ENCODE results near the gene DNAJC18.

DNA sequence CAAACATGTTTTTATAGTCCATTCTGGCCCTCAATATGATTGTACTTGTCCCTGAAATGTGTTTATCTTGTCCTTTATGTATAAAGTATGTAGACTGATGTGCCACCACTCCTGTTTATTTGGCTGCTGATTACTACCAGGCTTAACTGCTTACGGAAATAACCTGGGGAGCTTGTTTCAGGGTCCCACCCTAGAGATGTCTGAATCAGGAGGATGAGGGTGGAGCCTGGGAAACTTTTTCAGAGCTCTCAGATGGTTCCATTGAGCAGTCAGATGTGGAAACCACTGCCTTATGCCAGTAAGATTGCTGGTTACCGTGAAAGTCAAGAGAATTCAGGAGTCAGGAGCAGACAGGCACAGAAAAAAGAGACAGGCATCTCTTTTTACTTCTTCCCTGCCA, 75.4 kb downstream of the DNAJC18 start:
- TF ChIP-seq, protein P1, sequence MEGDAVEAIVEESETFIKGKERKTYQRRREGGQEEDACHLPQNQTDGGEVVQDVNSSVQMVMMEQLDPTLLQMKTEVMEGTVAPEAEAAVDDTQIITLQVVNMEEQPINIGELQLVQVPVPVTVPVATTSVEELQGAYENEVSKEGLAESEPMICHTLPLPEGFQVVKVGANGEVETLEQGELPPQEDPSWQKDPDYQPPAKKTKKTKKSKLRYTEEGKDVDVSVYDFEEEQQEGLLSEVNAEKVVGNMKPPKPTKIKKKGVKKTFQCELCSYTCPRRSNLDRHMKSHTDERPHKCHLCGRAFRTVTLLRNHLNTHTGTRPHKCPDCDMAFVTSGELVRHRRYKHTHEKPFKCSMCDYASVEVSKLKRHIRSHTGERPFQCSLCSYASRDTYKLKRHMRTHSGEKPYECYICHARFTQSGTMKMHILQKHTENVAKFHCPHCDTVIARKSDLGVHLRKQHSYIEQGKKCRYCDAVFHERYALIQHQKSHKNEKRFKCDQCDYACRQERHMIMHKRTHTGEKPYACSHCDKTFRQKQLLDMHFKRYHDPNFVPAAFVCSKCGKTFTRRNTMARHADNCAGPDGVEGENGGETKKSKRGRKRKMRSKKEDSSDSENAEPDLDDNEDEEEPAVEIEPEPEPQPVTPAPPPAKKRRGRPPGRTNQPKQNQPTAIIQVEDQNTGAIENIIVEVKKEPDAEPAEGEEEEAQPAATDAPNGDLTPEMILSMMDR (IDR thresholded peaks at IDR 0.05), result no peak
- no peak for TF ChIP-seq POLR2A (IDR thresholded peaks at IDR 0.05)

Data from vagina (tissue), 2 donors.